Measurements from ENCODE around the gene MTM1. TPM values are rescaled to one million over a fixed set of nuclear protein-coding genes. Genes with fewer than 3 reads are reported as not detected.

MTM1 gene
- total RNA-seq, 1 donor from 2014 or later, result 17.8 TPM

GRCh38 chrX:150696331-150696730 is 127.9 kb downstream of the MTM1 start:
- Mint-ChIP-seq H3K27ac (ENCODE audit: unreplicated experiment) (no peak overlapping the region), H3K4me3 (ENCODE audit: unreplicated experiment) (no peak overlapping the region), H3K9me3 (ENCODE audit: unreplicated experiment) (no peaks in the 10 kb centered on the region), H3K27me3 (ENCODE audit: unreplicated experiment) (peaks cover 3% of the 10 kb centered on the region), H3K36me3 (ENCODE audit: low read depth, unreplicated experiment) (peaks cover 4% of the 10 kb centered on the region), H3K4me1 (ENCODE audit: unreplicated experiment) (peaks cover 5% of the 10 kb centered on the region)
- TF ChIP-seq, protein P1, sequence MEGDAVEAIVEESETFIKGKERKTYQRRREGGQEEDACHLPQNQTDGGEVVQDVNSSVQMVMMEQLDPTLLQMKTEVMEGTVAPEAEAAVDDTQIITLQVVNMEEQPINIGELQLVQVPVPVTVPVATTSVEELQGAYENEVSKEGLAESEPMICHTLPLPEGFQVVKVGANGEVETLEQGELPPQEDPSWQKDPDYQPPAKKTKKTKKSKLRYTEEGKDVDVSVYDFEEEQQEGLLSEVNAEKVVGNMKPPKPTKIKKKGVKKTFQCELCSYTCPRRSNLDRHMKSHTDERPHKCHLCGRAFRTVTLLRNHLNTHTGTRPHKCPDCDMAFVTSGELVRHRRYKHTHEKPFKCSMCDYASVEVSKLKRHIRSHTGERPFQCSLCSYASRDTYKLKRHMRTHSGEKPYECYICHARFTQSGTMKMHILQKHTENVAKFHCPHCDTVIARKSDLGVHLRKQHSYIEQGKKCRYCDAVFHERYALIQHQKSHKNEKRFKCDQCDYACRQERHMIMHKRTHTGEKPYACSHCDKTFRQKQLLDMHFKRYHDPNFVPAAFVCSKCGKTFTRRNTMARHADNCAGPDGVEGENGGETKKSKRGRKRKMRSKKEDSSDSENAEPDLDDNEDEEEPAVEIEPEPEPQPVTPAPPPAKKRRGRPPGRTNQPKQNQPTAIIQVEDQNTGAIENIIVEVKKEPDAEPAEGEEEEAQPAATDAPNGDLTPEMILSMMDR (IDR thresholded peaks at IDR 0.05; ENCODE audit: unreplicated experiment), result no peak
- DNase-seq (ENCODE audit: low spot score), result no peak

- no peaks in the 10 kb centered on the region for H3K9me3 Mint-ChIP-seq (ENCODE audit: unreplicated experiment)
- peaks cover 4% of the 10 kb centered on the region for H3K36me3 Mint-ChIP-seq (ENCODE audit: low read depth, unreplicated experiment)
- TF ChIP-seq, protein P1 (IDR thresholded peaks at IDR 0.05; ENCODE audit: unreplicated experiment), result no peak
- H3K4me1 Mint-ChIP-seq (ENCODE audit: unreplicated experiment), result peaks cover 5% of the 10 kb centered on the region
- H3K27me3 Mint-ChIP-seq (ENCODE audit: unreplicated experiment), result peaks cover 3% of the 10 kb centered on the region
- no peak for DNase-seq (ENCODE audit: low spot score)
- H3K27ac Mint-ChIP-seq (ENCODE audit: unreplicated experiment), result no peak overlapping the region
- H3K4me3 Mint-ChIP-seq (ENCODE audit: unreplicated experiment), result no peak overlapping the region
Observed at GRCh38 chrX:150696866-150697265, 128.4 kb downstream of the MTM1 start.

GRCh38 chrX:150697641-150698040 is 129.2 kb downstream of the MTM1 start:
- H3K4me1 Mint-ChIP-seq (ENCODE audit: unreplicated experiment), result peaks cover 2% of the 10 kb centered on the region
- DNase-seq (ENCODE audit: low spot score), result no peak
- H3K36me3 Mint-ChIP-seq (ENCODE audit: low read depth, unreplicated experiment), result peaks cover 4% of the 10 kb centered on the region
- no peak overlapping the region for H3K4me3 Mint-ChIP-seq (ENCODE audit: unreplicated experiment)
- TF ChIP-seq, protein P1 (IDR thresholded peaks at IDR 0.05; ENCODE audit: unreplicated experiment), result no peak
- H3K27ac Mint-ChIP-seq (ENCODE audit: unreplicated experiment), result no peak overlapping the region
- no peaks in the 10 kb centered on the region for H3K9me3 Mint-ChIP-seq (ENCODE audit: unreplicated experiment)
- H3K27me3 Mint-ChIP-seq (ENCODE audit: unreplicated experiment), result peaks cover 3% of the 10 kb centered on the region

GRCh38 chrX:150698981-150699380 is 130.6 kb downstream of the MTM1 start:
- no peak overlapping the region for H3K4me3 Mint-ChIP-seq (ENCODE audit: unreplicated experiment)
- peaks cover 4% of the 10 kb centered on the region for H3K36me3 Mint-ChIP-seq (ENCODE audit: low read depth, unreplicated experiment)
- TF ChIP-seq, protein P1 (IDR thresholded peaks at IDR 0.05; ENCODE audit: unreplicated experiment), result no peak
- H3K27ac Mint-ChIP-seq (ENCODE audit: unreplicated experiment), result no peak overlapping the region
- peaks cover 2% of the 10 kb centered on the region for H3K4me1 Mint-ChIP-seq (ENCODE audit: unreplicated experiment)
- no peaks in the 10 kb centered on the region for H3K9me3 Mint-ChIP-seq (ENCODE audit: unreplicated experiment)
- H3K27me3 Mint-ChIP-seq (ENCODE audit: unreplicated experiment), result peaks cover 1% of the 10 kb centered on the region
- DNase-seq (ENCODE audit: low spot score), result no peak

DNA sequence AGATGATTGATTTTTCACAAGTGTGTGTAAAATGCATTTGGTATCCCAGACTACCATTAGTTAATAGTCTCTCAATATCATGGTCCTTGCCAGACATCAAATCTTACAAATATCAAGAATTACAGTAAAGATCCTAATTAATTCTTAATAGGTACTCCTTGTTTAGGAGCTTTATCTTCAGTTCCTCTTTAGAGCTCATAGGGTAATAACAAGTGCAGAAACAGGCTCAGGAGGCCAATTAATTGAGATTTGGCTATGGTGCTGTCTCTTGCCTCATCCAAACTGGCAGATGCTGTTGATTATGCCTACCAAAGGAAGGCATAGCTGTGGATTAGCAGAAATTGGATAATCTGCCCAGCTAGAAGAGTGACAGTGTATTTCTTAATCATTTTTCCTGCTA is 131.7 kb downstream of the MTM1 start:
- H3K9me3 Mint-ChIP-seq (ENCODE audit: unreplicated experiment), result no peaks in the 10 kb centered on the region
- H3K4me1 Mint-ChIP-seq (ENCODE audit: unreplicated experiment), result peaks cover 2% of the 10 kb centered on the region
- TF ChIP-seq, protein P1 (IDR thresholded peaks at IDR 0.05; ENCODE audit: unreplicated experiment), result no peak
- H3K27me3 Mint-ChIP-seq (ENCODE audit: unreplicated experiment), result no peaks in the 10 kb centered on the region
- no peak overlapping the region for H3K4me3 Mint-ChIP-seq (ENCODE audit: unreplicated experiment)
- H3K27ac Mint-ChIP-seq (ENCODE audit: unreplicated experiment), result no peak overlapping the region
- DNase-seq (ENCODE audit: low spot score), result no peak
- H3K36me3 Mint-ChIP-seq (ENCODE audit: low read depth, unreplicated experiment), result peaks cover 9% of the 10 kb centered on the region

All from endothelial cell (in vitro differentiated cells).